Measurements from ENCODE around the gene LEFTY1.
"Not testable (repeated sequence)": the region's sequence is repeated elsewhere in the genome, so short reads cannot be mapped to it uniquely, and the experiment has no call there.

Gene LEFTY1

GRCh38 chr1:225930566-225930965, 41.6 kb upstream of the LEFTY1 start:
- Histone ChIP-seq H3K27me3 (ENCODE audit: insufficient read depth, low read length, poor library complexity, severe bottlenecking) (no peaks in the 10 kb centered on the region), H3K4me2 (ENCODE audit: low read depth, low read length, poor library complexity, severe bottlenecking) (no peak overlapping the region), H3K79me2 (ENCODE audit: insufficient read depth, low read length) (no peaks in the 10 kb centered on the region), H3K36me3 (ENCODE audit: insufficient read depth, low read length) (no peaks in the 10 kb centered on the region), H3K4me3 (ENCODE audit: low read length, poor library complexity, severe bottlenecking) (no peak overlapping the region), H3F3A (ENCODE audit: low read depth) (no peaks in the 10 kb centered on the region), H3K9me2 (replicated peaks; ENCODE audit: low read depth, low read length) (no peaks in the 10 kb centered on the region), H3K9ac (ENCODE audit: low read depth, low read length, poor library complexity, severe bottlenecking) (no peak overlapping the region), H2AFZ (ENCODE audit: low read length) (peak overlapping the region; percentile 80; the same call in 1 of the 2 replicates), H4K20me1 (ENCODE audit: insufficient read depth, low read length, poor library complexity, severe bottlenecking) (no peaks in the 10 kb centered on the region), H3K9me3 (ENCODE audit: insufficient read depth, low read depth, low read length) (no peaks in the 10 kb centered on the region), H3K4me1 (ENCODE audit: insufficient read depth, low read length, poor library complexity, severe bottlenecking) (peaks cover 23% of the 10 kb centered on the region)
- no peak for TF ChIP-seq EZH2phosphoT487 (IDR thresholded peaks at IDR 0.05; ENCODE audit: borderline replicate concordance)
- TF ChIP-seq CTCF (conservative IDR thresholded peaks at IDR 0.05; ENCODE audit: low read length) = no peak

- not testable (repeated sequence) for H2AFZ ChIP-seq (ENCODE audit: low read length); H3F3A ChIP-seq (ENCODE audit: low read depth); H3K9ac ChIP-seq (ENCODE audit: low read depth, low read length, poor library complexity, severe bottlenecking); H3K4me3 ChIP-seq (ENCODE audit: low read length, poor library complexity, severe bottlenecking); H4K20me1 ChIP-seq (ENCODE audit: insufficient read depth, low read length, poor library complexity, severe bottlenecking); H3K4me2 ChIP-seq (ENCODE audit: low read depth, low read length, poor library complexity, severe bottlenecking); H3K9me2 ChIP-seq (replicated peaks; ENCODE audit: low read depth, low read length); H3K79me2 ChIP-seq (ENCODE audit: insufficient read depth, low read length); H3K27me3 ChIP-seq (ENCODE audit: insufficient read depth, low read length, poor library complexity, severe bottlenecking); H3K36me3 ChIP-seq (ENCODE audit: insufficient read depth, low read length); H3K9me3 ChIP-seq (ENCODE audit: insufficient read depth, low read depth, low read length)
- peaks cover 26% of the 10 kb centered on the region for H3K4me1 ChIP-seq (ENCODE audit: insufficient read depth, low read length, poor library complexity, severe bottlenecking)
These were observed 40.5 kb upstream of the LEFTY1 start for GRCh38 chr1:225929462-225929861.

GRCh38 chr1:225928186-225929175, 39.5 kb upstream of the LEFTY1 start:
- Histone ChIP-seq H2AFZ (ENCODE audit: low read length) (peak overlapping the region; percentile 85), H4K20me1 (ENCODE audit: insufficient read depth, low read length, poor library complexity, severe bottlenecking) (peaks cover 3% of the 10 kb centered on the region), H3K36me3 (ENCODE audit: insufficient read depth, low read length) (no peaks in the 10 kb centered on the region), H3K4me3 (ENCODE audit: low read length, poor library complexity, severe bottlenecking) (no peak overlapping the region), H3K4me2 (ENCODE audit: low read depth, low read length, poor library complexity, severe bottlenecking) (no peak overlapping the region), H3K9me3 (ENCODE audit: insufficient read depth, low read depth, low read length) (no peaks in the 10 kb centered on the region), H3K9ac (ENCODE audit: low read depth, low read length, poor library complexity, severe bottlenecking) (peak overlapping the region; percentile 45), H3K9me2 (replicated peaks; ENCODE audit: low read depth, low read length) (no peaks in the 10 kb centered on the region), H3F3A (ENCODE audit: low read depth) (no peaks in the 10 kb centered on the region), H3K27me3 (ENCODE audit: insufficient read depth, low read length, poor library complexity, severe bottlenecking) (no peaks in the 10 kb centered on the region), H3K79me2 (ENCODE audit: insufficient read depth, low read length) (peaks cover 7% of the 10 kb centered on the region), H3K4me1 (ENCODE audit: insufficient read depth, low read length, poor library complexity, severe bottlenecking) (peaks cover 26% of the 10 kb centered on the region)
- no peak for TF ChIP-seq EZH2phosphoT487 (IDR thresholded peaks at IDR 0.05; ENCODE audit: borderline replicate concordance)
- no peak for TF ChIP-seq CTCF (conservative IDR thresholded peaks at IDR 0.05; ENCODE audit: low read length)

Measured in Loucy (cell line).